ENCODE data around the gene FDCSP. TPM values are rescaled to one million over a fixed set of nuclear protein-coding genes. Genes with fewer than 3 reads are reported as not detected.

Gene FDCSP
- total RNA-seq (not detected), polyA plus RNA-seq (not detected)

DNA sequence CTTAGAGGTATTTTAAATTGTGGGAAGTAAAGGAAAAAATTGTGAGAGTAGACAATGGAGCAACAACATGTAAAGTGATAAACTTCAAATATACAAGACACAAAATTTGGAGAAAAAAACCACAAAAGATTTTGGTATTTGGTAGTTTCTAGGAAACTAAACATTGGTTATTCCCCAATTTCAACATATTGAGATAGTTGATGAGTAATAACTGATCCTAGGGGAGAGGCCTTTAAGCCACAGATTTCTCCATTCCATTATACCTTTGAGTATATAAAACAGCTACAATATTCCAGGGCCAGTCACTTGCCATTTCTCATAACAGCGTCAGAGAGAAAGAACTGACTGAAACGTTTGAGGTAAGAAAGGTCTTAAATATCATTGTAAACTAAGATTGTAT, at the start of gene FDCSP:
FDCSP (plus strand) TSS at position 301 of the 400 bp plus-strand sequence. CDS start 5,071 bp downstream, outside the sequence.
- no peak for TF ChIP-seq EGR1 (IDR thresholded peaks at IDR 0.05; ENCODE audit: low read depth in 2 of 2)
- TF ChIP-seq YY1 (IDR thresholded peaks at IDR 0.05): no peak
- no peak for TF ChIP-seq RAD21 (IDR thresholded peaks at IDR 0.05)
- no peak for TF ChIP-seq HNF4A (conservative IDR thresholded peaks at IDR 0.05)
- TF ChIP-seq SP1 (IDR thresholded peaks at IDR 0.05): no peak
- no peak for TF ChIP-seq FOXA2 (IDR thresholded peaks at IDR 0.05)
- TF ChIP-seq RXRA (IDR thresholded peaks at IDR 0.05): no peak
- TF ChIP-seq TAF1 (conservative IDR thresholded peaks at IDR 0.05): no peak
- TF ChIP-seq MAX (IDR thresholded peaks at IDR 0.05): no peak
- TF ChIP-seq, protein P1, sequence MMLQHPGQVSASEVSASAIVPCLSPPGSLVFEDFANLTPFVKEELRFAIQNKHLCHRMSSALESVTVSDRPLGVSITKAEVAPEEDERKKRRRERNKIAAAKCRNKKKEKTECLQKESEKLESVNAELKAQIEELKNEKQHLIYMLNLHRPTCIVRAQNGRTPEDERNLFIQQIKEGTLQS (IDR thresholded peaks at IDR 0.05): no peak
- TF ChIP-seq GABPA (IDR thresholded peaks at IDR 0.05 in 1 of 2, conservative IDR thresholded peaks at IDR 0.05 in 1 of 2): no peak
- no peak for TF ChIP-seq JUND (IDR thresholded peaks at IDR 0.05)
- TF ChIP-seq NR2F2 (IDR thresholded peaks at IDR 0.05): no peak
- no peak for TF ChIP-seq REST (IDR thresholded peaks at IDR 0.05)
- TF ChIP-seq, protein P2, sequence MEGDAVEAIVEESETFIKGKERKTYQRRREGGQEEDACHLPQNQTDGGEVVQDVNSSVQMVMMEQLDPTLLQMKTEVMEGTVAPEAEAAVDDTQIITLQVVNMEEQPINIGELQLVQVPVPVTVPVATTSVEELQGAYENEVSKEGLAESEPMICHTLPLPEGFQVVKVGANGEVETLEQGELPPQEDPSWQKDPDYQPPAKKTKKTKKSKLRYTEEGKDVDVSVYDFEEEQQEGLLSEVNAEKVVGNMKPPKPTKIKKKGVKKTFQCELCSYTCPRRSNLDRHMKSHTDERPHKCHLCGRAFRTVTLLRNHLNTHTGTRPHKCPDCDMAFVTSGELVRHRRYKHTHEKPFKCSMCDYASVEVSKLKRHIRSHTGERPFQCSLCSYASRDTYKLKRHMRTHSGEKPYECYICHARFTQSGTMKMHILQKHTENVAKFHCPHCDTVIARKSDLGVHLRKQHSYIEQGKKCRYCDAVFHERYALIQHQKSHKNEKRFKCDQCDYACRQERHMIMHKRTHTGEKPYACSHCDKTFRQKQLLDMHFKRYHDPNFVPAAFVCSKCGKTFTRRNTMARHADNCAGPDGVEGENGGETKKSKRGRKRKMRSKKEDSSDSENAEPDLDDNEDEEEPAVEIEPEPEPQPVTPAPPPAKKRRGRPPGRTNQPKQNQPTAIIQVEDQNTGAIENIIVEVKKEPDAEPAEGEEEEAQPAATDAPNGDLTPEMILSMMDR (IDR thresholded peaks at IDR 0.05; ENCODE audit: low read depth, low read length, missing input control): no peak
- TF ChIP-seq HNF4G (IDR thresholded peaks at IDR 0.05): no peak
- TF ChIP-seq, protein P3, sequence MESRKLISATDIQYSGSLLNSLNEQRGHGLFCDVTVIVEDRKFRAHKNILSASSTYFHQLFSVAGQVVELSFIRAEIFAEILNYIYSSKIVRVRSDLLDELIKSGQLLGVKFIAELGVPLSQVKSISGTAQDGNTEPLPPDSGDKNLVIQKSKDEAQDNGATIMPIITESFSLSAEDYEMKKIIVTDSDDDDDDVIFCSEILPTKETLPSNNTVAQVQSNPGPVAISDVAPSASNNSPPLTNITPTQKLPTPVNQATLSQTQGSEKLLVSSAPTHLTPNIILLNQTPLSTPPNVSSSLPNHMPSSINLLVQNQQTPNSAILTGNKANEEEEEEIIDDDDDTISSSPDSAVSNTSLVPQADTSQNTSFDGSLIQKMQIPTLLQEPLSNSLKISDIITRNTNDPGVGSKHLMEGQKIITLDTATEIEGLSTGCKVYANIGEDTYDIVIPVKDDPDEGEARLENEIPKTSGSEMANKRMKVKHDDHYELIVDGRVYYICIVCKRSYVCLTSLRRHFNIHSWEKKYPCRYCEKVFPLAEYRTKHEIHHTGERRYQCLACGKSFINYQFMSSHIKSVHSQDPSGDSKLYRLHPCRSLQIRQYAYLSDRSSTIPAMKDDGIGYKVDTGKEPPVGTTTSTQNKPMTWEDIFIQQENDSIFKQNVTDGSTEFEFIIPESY (IDR thresholded peaks at IDR 0.05): no peak
- no peak within 1 kb of the TSS for H3K4me3 ChIP-seq (ENCODE audit: low read depth in 1 of 3, low read length in 3 of 3)
- H3K9me3 ChIP-seq (ENCODE audit: control insufficient read depth in 4 of 4, low read length in 3 of 4): no peaks in the 10 kb centered on the region
- H3K9ac ChIP-seq (ENCODE audit: low read depth in 1 of 2, low read length in 2 of 2): no peak within 1 kb of the TSS
- H3K27me3 ChIP-seq (ENCODE audit: control insufficient read depth in 4 of 4, insufficient read depth in 4 of 4, low read length in 3 of 4): no peaks in the 10 kb centered on the region
- no peaks in the 10 kb centered on the region for H3K4me1 ChIP-seq (ENCODE audit: control insufficient read depth in 4 of 4, insufficient read depth in 4 of 4, low read length in 3 of 4)
- no peak for DNase-seq (ENCODE audit: low spot score)
- 66% methylated on average over 2 of the region's 2 CpGs for WGBS
- no peaks in the 10 kb centered on the region for H3K36me3 ChIP-seq (ENCODE audit: control insufficient read depth in 4 of 4, insufficient read depth in 3 of 4, low read depth in 1 of 4, low read length in 3 of 4)
- no peak within 1 kb of the TSS for H3K27ac ChIP-seq (ENCODE audit: low read depth in 1 of 2, low read length in 2 of 2)

Measured in liver (tissue), 9 donors.